GM18951 (cell line): Measurements from ENCODE around the gene MPRIP.
"Not testable (repeated sequence)": the region's sequence is repeated elsewhere in the genome, so short reads cannot be mapped to it uniquely, and the experiment has no call there.

ENCODE experiments used
- POLR2A ChIP-seq: IDR thresholded peaks from 4 replicates; pipeline ENCODE4 v1.6.1; 2011; ENCODE audit warnings: mild to moderate bottlenecking; ENCODE audit not compliant: insufficient read length, insufficient read depth; ENCODE audit errors: extremely low read depth
- in situ Hi-C: fragments of 300-500 bp; cut with MboI; formaldehyde crosslinking; loops from one replicate; pipeline ENCODE4 v1.12.0; 2022; ENCODE audit warnings: low sequenced_read_pairs, mixed read lengths, inconsistent platforms; ENCODE audit not compliant: unreplicated experiment

Gene MPRIP

DNA sequence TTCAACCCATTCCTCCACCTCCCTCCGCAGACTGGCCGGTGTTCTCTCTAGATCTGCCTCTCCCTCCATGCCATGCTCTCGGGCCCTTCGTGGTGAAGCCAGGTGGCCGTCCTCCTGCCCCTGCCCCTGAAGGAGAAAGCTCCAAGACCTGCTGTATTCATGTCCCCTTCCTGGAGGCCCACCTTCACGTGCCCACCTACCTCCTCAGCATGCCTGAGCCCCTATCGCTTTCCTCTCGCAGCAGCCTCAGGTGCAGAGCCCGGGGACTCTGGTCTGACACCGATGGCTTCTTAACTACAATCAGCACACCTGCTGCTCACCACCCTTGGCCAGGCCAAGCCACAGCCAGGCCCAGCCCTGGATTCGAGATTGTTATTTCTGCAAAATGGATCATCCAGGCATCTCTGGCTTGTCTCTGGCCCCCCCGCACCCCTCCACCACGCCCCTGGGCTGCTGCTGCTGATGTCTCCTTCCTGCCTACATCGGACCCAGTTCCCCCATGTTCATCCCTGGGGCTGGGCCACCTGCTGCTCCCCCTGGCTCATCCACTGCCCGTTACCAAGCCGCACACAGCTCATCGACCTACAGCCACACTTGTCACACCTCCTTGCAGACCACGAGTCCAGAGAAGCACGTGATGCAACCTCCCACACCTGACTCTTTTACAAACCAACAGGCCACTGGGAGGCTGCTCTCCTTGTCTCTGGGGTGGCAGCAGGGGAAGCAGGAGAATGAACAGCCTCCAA is 37.8 kb upstream of the MPRIP start:
- TF ChIP-seq POLR2A: no peak
- in situ Hi-C loops: no loop called here

DNA sequence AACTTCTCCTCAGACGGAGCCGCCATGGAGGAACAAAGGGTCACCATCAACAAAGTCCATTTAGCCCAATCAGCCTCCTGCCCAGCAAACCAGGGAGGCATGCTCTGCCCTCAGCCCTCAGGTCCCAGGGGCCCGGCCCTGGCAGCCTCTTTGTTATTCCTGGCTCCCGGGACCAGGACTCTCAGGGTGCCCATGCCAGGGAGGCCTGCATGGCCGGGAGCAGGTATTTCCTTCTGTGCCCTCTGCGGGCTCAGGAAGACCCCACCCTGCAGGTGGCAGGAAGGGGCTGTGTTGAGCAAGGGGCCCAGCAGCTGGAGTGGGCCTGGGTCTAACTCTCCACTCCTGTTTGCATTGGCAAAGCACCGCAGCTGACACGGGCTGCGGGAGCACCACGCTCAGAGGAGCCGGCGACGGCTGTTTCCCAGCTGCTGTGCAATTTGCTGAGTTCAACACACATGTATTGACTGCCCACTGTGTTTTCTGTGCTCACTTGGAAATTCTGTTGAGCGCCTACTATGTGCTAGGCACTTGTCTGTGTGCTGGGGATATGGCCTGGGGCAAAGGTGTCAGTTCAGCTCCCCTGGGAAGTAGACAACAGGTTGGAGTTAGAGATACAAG is 37.2 kb upstream of the MPRIP start:
- in situ Hi-C loops: not testable (repeated sequence)

DNA sequence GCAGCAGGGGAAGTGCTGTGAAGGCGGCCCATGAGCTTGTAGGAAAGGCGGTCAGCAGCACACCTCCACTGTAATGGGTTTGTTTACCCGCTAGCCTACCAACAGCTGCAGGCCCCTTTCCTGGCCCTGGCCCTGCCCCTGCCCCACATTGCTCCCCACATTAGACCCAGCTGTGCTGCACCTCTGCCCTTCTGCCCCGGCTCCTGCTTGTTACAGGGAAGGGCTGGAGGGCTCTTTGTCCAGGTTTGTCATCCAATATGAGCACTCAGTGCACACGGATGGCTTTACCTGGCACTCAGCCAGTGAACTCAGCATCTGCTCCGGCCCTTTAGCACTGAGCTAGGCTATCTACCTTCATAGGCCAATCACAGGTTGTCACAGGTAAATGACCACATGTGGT is 34.4 kb upstream of the MPRIP start:
- in situ Hi-C loops: not testable (repeated sequence)

DNA sequence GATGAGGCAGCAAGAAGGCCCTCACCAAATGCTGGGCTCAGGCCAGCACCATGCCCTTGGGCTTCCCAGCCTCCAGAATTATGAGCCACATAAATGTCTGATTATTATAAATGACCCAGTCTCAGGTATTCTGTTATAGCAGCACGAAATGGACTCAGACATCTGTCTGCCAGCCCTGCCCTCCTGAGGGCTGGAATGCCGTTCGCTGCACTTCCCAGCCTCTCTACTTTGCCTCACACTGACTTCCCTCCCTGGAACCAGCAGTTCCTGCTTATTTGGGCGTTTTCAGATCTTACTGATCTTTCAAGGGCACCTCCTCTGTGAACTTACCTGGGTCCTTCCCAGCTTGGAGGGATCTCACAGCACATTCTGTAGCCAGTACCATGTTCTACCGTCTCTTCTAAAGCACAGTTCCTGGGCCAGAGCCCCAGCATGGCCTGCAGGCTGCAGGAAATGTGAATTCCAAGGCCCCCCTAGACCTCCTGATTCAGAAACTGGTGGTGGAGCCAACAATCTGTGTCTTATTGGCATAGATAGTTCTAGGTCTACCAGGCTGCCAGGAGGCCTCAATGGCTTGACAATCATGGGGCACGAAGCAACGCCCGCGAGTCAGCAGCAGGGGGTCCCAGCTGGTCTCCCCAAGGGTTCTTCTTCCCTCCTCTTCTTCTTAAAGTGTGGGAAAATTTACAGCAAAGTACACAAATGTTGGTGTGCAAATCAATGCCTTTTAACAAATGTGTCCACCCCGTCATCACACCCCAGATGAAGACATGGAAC is 33.4 kb upstream of the MPRIP start:
- in situ Hi-C loops: not testable (repeated sequence)

DNA sequence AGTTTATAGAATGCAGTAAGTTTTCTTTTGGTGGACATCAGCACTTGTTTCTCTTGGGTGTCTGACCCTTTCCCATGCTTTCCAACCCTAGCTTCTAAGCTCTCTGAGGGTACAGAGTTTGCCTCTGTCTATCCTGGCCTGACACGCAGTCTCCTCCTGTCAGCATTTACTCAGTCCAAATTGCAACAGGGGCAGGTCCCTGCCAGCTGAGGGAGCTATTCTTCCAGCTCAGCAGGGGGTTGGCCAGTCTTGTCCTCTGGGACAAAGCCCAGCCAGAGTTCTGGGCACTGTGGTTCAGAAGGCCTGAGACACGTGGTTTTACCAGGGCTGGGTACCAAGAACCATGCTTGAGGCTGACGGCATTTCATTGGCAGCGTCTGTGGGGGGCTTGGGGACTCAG is 32.3 kb upstream of the MPRIP start:
- in situ Hi-C loops: not testable (repeated sequence)

DNA sequence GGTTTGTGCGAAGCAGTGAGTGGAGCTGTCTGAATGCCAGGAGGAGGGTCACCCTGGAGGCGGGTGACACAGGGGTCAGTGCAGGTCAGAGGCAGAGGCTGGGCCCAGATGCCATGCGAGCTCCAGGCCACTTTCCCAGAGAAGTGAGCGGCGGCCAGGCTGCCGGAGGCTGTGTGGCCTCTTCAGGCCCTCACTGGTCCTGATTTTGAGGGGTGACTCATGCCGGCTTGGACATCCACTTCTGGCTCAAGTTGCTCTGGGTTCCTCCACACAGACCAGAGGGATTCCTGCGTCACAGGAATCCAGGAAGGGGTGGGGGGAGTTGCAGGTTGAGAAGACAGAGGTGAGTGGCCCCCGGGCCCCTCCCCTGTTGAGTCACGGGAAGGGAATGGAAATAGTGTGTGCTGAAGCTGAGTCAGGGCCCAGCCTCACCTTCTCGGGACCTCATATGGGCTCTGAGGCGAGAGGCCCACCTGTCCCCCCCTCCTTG is 31.7 kb upstream of the MPRIP start:
- in situ Hi-C loops: not testable (repeated sequence)

DNA sequence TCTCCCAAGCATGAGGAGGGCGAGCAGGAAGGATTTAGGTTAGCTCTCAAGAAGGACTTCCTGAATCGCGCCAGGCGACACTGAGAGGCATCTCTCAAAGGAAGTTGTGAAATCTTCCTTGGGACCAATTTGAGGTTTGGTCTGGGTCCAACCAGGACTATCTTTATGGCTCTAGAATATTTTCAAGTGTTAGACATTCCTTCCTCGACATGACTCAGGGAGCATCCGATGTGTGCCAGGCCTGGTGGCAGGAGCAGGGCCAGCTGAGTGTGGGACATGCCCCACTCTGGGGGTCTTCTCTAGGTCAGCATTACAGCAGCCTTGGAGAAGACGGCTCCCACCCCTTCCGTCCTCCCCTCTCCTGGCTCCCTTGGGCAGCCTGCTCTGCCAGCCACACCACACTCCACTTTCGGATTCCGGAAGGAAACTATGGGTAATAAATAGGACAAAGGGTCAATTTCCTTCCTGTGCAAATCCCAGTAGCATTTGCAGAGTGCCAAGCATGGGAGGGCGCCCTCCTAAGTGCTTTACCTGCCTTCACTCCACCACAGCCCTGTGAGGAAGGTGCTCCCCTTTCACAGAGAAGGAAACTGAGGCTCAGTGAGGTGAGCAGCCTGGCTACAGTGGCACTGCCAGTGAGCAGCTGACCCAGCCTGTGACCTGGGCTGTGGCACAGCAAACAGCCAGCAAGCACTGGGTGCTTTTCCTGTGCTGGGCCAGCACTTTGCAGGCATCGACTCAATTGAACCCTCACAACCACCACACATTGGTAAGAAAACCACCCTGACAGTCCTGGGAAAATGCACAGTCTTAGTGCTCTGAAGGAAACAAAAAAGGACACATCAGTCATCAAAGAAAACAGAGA is 31.0 kb upstream of the MPRIP start:
- in situ Hi-C loops: not testable (repeated sequence)

DNA sequence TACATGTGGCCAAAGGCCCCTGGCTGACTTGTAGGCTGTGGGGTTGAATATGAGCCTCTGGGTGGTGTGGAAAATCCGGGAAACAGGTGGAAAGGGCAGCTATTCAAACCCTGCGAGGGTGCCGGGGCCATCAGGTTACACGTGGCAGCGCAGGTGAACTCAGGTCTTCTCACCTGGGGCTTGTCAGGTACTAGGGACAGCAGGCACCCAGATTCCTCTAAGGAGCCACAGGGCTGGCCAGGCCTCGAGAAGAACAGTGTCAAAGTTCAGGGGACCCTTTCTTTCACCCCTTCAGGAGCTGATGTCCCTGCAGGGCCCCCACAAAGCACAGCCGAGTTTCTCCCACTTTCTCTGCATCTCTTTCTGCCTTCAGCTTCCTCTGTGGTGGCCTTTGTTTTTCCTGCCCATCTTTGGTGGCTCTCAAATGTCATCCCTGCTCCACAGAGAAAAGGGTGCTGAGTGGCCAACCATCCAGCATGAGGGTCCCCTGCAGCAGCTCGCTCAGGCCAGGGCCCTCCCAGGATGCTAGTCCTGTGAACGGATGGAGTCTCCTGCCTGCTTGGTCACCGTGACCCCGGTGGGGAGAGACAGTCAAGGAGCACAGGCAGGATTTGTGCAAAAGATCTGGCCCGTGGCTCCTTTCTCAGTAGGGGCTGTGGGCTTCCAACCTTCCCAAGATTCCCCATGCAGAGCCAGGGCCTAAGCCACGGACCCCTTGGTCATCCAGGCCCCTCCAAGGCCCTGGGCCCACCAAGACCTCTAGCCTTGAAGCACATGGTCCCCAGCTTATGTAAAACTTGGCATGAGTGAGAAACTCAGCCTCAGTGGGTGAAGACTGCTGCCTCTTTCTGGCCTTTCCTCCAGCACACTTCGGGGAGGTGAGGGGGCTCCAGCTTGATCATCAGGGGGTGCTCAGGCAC is 28.2 kb upstream of the MPRIP start:
- in situ Hi-C loops: not testable (repeated sequence)

DNA sequence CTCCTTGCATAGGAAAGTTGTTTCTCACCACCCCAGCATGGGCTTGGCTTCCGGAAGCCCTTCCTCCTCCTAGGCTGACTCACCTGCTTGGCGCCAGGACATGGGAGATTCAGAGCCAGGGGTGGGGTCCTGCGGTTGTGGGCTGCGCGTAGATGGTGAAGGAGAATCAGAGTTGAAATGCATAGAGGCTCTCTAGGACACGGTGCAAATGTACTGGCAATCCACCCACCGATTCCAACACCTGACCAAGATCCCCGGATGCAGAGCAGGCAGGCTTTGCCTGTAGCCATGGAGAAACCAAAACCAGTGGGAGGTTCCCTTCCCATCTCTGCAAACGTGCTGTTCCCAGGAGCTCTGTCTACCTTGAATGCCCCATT is 27.5 kb upstream of the MPRIP start:
- in situ Hi-C loops: not testable (repeated sequence)

DNA sequence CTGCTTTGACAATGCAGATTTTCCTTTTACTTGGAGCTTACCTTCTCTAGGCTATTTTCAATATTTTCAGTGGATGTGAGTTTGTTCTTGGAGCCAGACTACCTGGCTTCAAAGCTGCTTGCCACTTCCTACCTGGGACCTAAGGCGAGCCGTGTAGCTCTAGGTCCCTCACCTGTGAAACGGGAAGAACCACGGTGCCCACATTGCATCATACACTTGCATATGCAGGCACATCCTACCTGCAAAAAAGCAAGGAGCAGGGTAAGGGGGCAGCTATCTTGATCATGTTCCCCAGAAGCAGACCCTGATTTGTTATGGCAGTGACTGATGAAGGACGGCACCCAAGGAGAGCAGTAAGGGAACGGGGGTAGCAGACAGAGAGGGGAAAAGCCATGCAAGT is 27.0 kb upstream of the MPRIP start:
- in situ Hi-C loops: no loop called here
- TF ChIP-seq POLR2A: no peak

DNA sequence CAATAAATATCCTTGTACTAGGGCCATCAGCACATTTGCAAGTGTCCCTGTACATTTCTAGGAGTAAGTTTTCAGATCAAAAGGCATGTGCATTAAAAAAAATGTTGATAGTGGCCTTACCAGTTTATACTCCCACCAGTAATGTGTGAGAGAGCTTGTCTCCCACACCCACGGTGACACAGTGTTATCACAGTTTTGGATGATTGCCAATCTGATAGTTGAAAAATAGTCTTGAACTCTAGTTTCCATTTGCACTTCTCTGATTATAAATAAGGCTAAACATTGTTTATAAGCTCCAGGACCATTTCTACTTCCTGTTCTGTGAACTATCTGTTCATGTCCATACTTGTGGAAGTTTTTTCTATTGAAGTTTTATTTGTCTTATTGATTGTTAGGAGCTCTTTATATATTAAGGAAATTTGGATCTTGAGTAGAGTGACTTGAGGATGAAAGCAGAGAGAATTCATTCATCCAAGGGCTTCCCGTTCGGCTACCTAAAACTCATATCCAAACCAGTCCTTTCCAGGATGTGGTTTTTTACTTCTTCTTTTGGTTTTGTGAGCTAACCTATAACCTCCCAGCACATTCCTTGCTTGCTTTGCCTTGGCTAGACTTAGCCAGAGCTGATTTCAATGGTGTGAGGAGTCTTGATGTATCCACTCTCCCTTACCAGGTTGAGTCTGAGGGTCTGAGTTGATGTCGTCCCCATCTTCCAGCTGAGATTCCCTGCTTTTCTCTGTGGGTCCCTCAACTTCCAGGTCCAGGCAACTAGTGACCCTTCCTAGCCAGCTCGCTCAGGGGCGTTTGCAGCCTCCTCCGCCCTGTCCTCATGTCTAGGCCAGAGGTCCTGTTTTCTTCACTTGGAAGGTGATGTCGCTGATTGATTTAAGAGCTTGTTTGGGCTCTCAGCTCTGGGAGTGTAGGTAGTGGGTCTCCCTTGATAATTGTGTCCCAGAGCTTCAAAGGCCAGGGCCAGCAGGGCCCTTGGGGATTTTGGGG is 25.8 kb upstream of the MPRIP start:
- in situ Hi-C loops: not testable (repeated sequence)

DNA sequence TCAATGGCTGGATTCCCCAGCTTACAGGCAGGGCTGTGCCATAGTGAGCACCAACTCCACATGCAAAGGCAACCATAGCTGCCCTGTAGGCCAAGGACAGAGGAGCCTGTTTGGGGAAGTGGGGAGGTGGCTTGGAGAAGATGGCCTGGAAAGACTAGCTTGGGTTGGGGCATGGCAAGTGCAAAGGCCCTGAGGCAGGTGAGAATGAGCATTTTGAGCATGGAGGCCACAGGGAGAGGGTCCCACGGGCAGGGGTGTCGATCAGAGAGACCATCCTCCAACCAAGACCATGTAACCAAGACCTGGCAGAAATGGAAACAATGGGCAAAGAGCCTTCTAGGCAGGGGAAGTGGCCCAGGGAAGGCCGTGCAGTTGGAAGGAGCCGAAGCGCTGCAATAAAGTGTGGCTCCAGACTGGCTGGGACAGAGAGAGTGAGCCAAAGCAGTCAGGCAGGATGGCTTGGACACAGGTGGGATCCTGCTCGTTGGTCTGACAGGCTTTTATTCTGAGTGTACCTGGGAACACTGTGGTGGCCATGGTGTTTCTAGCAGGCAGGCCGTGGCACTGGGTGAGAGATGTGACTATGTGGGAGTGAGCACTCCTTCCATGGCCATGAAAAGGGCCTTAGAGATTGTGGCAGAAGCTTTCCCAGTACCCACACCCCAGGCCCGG is 24.8 kb upstream of the MPRIP start:
- in situ Hi-C loops: no loop called here

More for the DNA sequence above, 24.8 kb upstream of the MPRIP start:
- no peak for TF ChIP-seq POLR2A
